CD4-positive, alpha-beta T cell treated with Interleukin-6 for 4 hours (primary cell): ENCODE data around the gene CD68.
A peak's percentile ranks its signal among the peaks of the same experiment; 100 is the strongest.
"Not testable (repeated sequence)": the region's sequence is repeated elsewhere in the genome, so short reads cannot be mapped to it uniquely, and the experiment has no call there.

ENCODE experiments used
- DNase-seq: peaks from one replicate; pipeline ENCODE4 v3.0.0-alpha.2; 2020; ENCODE audit warnings: mixed read lengths

CD68 gene

DNA sequence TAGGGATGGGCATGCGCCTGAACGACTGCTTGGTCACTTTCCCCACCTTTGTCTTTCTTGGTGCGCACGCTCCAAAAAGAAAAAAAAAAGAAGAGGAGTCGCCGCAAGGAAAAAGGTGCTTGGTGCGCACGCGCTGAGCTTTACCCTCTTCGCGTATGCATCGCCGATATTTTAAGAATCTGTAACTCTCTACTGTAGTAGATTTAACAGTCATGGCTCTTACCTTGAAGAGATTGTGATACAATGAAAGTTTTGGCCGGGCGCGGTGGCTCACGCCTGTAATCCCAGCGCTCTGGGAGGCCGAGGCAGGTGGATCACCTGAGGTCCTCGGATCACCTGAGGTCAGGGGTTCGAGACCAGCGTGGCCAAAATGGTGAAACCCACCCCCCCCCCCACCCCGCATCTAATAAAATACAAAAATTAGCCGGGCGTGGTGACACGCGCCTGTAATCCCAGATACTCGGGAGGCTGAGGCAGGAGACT is 35.9 kb downstream of the CD68 start:
- DNase-seq = no peak

DNA sequence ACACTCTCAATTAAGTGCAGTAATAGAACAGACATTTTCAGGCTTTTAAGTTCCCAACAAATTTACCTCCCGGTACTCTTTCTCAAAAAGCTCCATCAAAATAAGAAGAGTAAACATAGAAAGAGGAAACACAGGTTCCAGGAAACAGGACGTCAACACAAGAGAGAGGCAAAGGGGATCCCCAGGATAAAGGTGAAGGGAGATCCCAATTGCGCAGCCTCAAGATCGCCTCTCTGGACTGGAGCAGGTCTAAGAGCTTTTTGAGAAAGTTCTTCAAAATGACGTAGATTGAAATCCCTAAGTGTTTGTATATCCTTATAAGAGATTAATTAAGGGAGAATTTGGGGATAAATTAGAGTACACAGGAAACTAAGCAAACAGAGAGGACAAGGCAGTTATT is 39.2 kb downstream of the CD68 start:
- DNase-seq = no peak

DNA sequence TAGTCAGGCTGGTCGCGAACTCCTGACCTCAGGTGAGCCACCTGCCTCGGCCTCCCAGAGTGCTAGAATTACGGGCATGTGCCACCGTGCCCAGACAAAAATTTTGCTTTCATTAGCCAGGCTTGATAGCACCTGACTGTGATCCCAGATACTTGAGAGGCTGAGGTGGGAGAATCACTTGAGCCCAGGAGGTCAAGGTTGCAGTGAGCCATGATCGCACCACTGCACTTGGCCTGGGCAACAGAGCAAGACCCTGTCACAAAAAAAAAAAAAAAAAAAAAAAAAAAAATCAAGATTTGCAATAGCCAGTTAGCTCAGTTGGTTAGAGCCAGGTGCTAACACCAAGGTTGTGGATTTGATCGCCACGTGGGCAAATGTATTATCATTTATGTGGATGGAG is 41.4 kb downstream of the CD68 start:
- DNase-seq = no peak

DNA sequence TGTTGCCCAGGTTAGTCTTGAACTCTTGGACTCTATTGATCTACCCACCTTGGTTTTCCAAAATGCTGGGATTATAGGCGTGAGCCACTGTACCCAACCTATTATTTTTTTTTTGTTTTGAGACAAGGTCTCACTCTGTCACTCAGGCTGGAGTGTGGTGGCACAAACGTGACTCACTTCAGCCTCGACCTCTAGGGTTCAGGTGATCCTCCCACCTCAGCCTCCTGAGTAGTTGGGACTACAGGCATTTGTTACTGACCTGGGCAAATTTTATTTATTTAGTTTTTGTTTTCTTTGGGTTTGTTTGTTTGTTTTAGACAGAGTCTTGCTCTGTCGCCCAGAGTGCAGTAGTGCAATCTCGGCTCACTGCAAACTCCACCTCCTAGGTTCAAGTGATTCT is 44.2 kb downstream of the CD68 start:
- DNase-seq = no peak

DNA sequence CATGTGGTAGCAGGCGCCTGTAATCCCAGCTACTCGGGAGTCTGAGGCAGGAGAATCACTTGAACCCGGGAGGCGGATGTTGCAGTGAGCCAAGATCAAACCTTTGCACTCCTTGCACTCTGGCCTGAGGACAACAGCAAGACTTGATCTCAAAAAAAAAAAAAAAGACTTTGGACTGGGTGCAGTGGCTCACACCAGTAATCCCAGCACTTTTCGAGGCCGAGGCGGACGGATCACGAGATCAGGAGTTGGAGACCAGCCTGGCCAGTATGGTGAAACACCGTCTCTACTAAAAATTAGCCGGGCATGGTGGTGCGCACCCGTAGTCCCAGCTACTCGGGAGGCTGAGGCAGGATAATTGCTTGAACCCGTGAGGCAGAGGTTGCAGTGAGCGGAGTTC is 46.3 kb downstream of the CD68 start:
- not testable (repeated sequence) for DNase-seq

DNA sequence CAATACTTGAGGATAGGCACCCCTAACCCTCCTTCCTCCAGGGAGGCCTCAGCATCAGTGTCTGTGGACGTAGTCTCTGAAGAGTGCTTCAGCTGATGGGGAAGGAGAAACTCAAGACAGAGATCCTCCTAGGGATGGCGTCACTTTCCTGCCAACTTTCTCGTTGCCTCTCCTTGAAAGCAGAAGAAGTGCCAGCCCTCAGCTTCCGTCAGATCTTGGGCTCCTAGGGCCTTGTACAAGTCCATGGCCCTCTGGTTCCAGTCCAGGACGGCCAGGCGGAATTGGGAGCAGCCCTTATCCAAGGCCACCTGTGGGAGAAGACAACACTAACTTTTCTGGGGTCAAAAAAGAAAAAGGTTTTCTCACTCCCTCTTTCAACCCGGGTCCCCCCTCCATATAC is 46.9 kb downstream of the CD68 start:
- DNase-seq = no peak

DNA sequence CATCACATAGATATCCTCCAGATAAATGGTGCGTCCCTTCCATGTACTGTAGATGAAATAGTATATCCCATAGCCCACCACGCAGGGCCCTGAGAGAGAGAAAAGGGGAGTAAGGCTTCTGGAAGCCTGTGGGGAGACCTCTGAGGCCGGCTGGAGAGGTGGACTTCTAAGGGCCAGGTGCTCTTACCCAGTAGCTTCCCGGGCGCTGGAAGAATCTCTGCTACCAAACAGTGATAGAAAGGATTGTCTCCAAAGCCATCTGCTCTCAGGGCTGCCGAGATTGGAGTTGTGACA is 47.5 kb downstream of the CD68 start:
- no peak for DNase-seq

DNA sequence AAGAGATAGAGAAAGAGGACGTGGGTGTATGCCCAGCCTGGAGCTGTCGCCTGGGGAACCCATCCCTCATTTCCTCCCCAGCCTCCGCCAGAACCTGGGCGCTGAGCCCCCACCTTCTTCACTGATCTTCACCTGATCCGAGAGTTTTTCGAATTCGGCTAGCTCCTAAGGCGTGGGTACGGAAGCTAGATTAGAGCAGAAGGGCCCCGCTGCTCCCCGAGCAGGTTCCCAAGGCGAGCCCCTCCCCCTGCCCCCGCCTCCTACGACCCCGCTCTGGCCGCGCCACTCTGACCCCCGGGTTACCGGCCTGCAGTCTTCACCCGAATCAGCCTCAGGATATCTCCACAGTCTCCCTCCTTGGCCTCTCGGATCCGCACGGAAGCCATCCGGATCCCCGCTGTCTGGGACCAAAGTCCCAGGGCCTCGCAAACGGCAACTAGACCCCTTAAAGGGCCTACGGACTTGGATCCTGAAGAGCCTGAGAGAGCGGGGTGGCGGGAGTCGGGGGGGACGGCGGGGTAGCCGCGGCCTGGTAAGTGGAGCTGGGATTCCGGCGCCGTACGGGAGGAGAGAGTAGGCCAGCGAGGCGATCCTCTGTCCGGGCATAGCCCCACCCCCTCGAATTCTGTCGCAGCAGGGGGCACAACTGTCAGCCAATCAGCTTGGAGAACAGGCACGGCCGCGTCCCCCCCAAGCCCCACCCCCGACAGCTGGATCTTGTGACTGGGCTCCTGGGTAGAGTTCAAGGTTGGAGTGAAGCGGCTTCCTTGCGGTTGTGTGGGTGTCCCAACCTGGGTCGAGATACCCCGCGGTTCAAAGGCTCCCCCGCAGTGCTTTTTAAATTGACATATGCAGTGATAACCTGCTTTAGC is 48.0 kb downstream of the CD68 start, which contains the start of gene SAT2:
TSS of gene SAT2 (minus strand) at position 572 of the 872 bp plus-strand sequence. CDS start at position 386, 186 bp downstream.
- peak; percentile 93 for DNase-seq

DNA sequence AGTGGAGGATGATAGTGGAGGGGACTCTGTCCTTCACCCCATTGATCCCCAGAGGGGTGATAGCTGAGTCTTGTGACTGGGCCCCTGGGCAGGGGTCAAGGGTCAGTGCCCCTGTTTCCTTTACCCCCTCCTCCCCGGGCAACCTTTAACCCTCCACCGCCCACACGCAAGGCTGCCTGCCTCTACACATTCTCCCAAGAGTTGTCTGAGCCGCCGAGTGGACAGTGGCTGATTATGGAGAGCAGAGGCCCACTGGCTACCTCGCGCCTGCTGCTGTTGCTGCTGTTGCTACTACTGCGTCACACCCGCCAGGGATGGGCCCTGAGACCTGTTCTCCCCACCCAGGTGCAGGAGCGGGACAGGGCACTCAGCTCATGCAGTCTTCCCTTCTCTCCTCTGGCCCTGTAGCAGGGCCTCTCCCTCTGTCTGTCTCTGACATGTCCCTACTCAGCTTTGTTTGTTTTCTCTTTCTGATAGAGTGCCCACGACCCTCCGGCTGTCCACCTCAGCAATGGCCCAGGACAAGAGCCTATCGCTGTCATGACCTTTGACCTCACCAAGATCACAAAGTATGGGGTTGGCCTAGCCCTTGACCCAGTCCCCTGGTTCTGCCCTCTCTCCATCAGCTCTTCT is 50.6 kb downstream of the CD68 start, which contains the start of gene SHBG:
TSS of gene SHBG (plus strand) at position 197 of the 633 bp plus-strand sequence. CDS start at position 235, 38 bp downstream.
- DNase-seq = no peak
